Epithelial cell of esophagus (primary cell): ENCODE data around the gene KCNE3.

Source experiments
- DNase-seq: peaks from one replicate; pipeline ENCODE4 v3.0.0; 2010; ENCODE audit warnings: low read depth
- H3K4me3 ChIP-seq: 2 replicates; pipeline ENCODE4 v1.5.1; 2011; ENCODE audit warnings: mild to moderate bottlenecking, low read length, control low read depth
- CTCF ChIP-seq: IDR thresholded peaks from 2 replicates; pipeline ENCODE4 v1.5.1; 2011; ENCODE audit warnings: low read depth, mild to moderate bottlenecking, low read length, control low read depth, inconsistent platforms; ENCODE audit not compliant: insufficient read depth; ENCODE audit errors: missing control alignments

Gene KCNE3

DNA sequence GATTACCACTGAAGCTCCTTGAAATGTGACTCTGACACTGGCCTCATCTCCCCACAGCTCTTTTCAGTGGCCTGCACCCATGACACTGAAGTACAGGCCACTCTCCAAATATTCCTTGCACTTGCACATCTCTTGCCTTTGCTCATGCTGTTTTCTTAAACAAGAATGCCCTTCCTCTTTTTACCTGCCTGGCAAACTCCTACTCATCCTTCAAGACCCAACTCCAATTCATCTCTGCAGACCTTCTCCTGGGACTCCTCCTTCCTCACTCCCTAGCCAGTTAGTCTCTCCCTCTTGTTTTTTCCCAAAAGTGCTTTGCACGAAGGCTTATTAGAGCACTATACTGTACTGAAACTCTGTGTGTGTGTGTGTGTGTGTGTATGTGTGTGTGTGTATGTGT is 2.6 kb downstream of the KCNE3 start:
- H3K4me3 ChIP-seq, result no peak overlapping the region
- no peak for DNase-seq
- no peak for TF ChIP-seq CTCF

DNA sequence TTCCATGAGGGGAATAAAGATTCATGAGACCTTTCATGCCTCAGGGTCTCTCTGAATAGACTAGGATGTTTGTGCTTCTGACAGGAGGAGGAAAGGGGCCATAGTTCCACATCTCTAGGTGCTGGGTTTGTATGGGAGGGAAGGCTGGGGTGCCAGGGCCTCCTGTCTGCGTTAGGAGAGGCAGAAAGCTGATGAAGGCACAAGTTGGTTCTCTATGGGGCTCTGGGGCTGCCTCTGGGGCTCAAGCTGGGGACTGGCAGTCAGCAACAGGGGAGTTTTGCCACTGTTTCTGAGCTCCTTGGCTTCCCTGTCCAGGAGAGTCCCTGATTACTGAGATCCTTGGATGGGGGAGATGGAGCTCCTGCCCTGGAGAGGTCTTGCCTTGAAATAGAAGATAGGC is 4.1 kb downstream of the KCNE3 start:
- no peak overlapping the region for H3K4me3 ChIP-seq
- TF ChIP-seq CTCF, result no peak
- no peak for DNase-seq

DNA sequence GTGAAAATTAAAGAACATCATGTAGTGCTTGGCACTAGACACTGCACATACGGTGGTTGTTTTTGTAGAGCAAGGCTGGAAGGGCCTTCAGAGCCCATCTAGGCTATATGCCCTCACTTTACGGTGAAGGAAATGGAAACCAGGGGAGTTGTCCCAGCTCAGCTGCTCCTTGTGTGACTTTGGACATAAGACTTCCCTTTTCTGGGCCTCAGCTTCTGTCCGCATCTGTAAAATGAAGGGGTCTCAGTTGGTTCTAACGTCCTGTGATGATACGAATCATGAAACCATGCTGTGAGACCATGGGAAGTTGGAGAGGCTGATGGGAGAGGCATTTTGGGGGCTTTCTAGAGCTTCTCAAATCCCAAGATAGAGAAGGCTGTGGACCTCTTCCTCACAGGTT is 4.7 kb downstream of the KCNE3 start:
- no peak for DNase-seq
- no peak overlapping the region for H3K4me3 ChIP-seq
- no peak for TF ChIP-seq CTCF

GRCh38 chr11:74462009-74462408 is 5.3 kb downstream of the KCNE3 start:
- no peak for DNase-seq
- no peak overlapping the region for H3K4me3 ChIP-seq
- TF ChIP-seq CTCF, result no peak

DNA sequence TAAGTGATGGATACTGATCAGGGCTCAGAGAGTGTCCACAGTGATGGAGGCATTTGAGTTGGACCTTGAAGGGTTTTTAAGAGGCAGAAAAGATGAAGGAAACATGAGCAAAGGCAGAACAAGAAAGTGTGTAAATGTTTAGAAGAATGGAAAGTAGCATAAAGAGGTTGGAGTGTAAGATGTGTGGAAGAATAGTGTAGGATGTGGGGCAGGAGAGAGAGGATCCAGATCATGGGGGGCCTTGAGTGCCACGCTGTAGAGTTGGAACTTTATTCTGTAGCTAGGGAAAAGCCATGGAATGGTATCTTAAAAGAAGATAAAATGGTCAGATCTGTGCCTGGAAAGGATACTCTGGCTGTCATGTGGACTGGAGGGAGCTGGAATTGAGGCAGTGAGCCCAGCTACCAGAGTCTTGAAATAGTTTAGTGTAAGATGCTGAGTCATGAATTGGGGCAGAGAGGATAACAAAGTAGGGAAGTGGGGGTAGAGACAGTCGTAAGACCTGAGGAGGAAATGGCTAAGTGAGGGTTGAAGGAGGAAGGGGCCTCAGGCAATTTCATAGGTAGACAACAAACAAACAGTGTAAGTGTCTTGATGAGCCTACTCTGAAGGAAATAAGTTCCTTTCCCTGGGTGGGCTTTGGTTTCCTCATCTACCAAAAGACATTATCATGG is 6.7 kb downstream of the KCNE3 start:
- no peak for TF ChIP-seq CTCF
- H3K4me3 ChIP-seq, result no peak overlapping the region
- peak; percentile 19 for DNase-seq

- no peak for TF ChIP-seq CTCF
- DNase-seq, result no peak
- H3K4me3 ChIP-seq, result no peak overlapping the region
Measured at GRCh38 chr11:74460065-74460464, 7.3 kb downstream of the KCNE3 start.

GRCh38 chr11:74459584-74459983 is 7.8 kb downstream of the KCNE3 start:
- TF ChIP-seq CTCF, result no peak
- H3K4me3 ChIP-seq, result no peak overlapping the region
- DNase-seq, result no peak
